Mesenchymal stem cell (in vitro differentiated cells and primary cell): ENCODE results near the gene SPATS2.

Experiments
- DNase-seq: peaks from one replicate; pipeline ENCODE4 v3.0.0-alpha.2; 2013
- H2AFZ ChIP-seq: one replicate; pipeline ENCODE4 v1.6.1; 2013; ENCODE audit warnings: low read depth, mild to moderate bottlenecking, control low read depth, inconsistent platforms, low read length, moderate library complexity
- H2AK5ac ChIP-seq: 2 replicates; pipeline ENCODE4 v1.6.1; 2013; ENCODE audit warnings: low read length, moderate library complexity, mild to moderate bottlenecking, inconsistent platforms; ENCODE audit not compliant: severe bottlenecking
- H2BK120ac ChIP-seq: one replicate; pipeline ENCODE4 v1.6.1; 2013; ENCODE audit warnings: low read depth, mild to moderate bottlenecking, inconsistent platforms, low read length, moderate library complexity
- H2BK12ac ChIP-seq, 2 experiments: one replicate each; pipeline ENCODE4 v1.6.1; 2013; ENCODE audit warnings: inconsistent platforms in 2 of 2, low read length in 2 of 2, mild to moderate bottlenecking in 2 of 2, moderate library complexity in 2 of 2, control low read depth in 1 of 2
- H2BK15ac ChIP-seq: one replicate; pipeline ENCODE4 v1.6.1; 2013; ENCODE audit warnings: mild to moderate bottlenecking, low read depth, inconsistent platforms; ENCODE audit not compliant: poor library complexity, severe bottlenecking
- H2BK5ac ChIP-seq: 2 replicates; pipeline ENCODE4 v1.6.1; 2013; ENCODE audit warnings: low read depth, mild to moderate bottlenecking, low read length, control low read depth, inconsistent platforms; ENCODE audit not compliant: poor library complexity, severe bottlenecking
- H3K14ac ChIP-seq, 2 experiments: one replicate each; pipeline ENCODE4 v1.6.1; 2013; ENCODE audit warnings: inconsistent platforms in 2 of 2, low read length in 2 of 2, control low read depth in 1 of 2, mild to moderate bottlenecking in 1 of 2, moderate library complexity in 1 of 2
- H3K18ac ChIP-seq, 2 experiments: one replicate each; pipeline ENCODE4 v1.6.1; 2013; ENCODE audit warnings: inconsistent platforms in 2 of 2, low read length in 2 of 2, control low read depth in 1 of 2, low read depth in 1 of 2, mild to moderate bottlenecking in 1 of 2
- H3K23ac ChIP-seq, 2 experiments: one replicate each; pipeline ENCODE4 v1.6.1; 2013; ENCODE audit warnings: inconsistent platforms in 2 of 2, low read length in 2 of 2, mild to moderate bottlenecking in 2 of 2, moderate library complexity in 2 of 2, control low read depth in 1 of 2
- H3K27ac ChIP-seq: 2 replicates; pipeline ENCODE4 v1.5.1; 2013; ENCODE audit warnings: mild to moderate bottlenecking, moderate library complexity, low read length, control low read depth, inconsistent platforms; ENCODE audit not compliant: poor library complexity, severe bottlenecking
- H3K27me3 ChIP-seq, 2 experiments: 2 replicates each; pipeline versions ENCODE4 v1.6.1 to v1.7.0; 2013; ENCODE audit warnings: low read length in 2 of 2, mild to moderate bottlenecking in 2 of 2, moderate library complexity in 2 of 2, control low read depth in 1 of 2, inconsistent platforms in 1 of 2; ENCODE audit not compliant: control insufficient read depth in 1 of 2, insufficient read depth in 1 of 2
- H3K36me3 ChIP-seq, 2 experiments: 2 replicates each; pipeline versions ENCODE4 v1.6.1 to v1.7.0; 2013; ENCODE audit warnings: low read length in 2 of 2, control low read depth in 1 of 2, inconsistent platforms in 1 of 2, low read depth in 1 of 2, mild to moderate bottlenecking in 1 of 2; ENCODE audit not compliant: insufficient read depth in 2 of 2, control insufficient read depth in 1 of 2
- H3K4ac ChIP-seq, 2 experiments: one replicate each; pipeline ENCODE4 v1.6.1; 2013; ENCODE audit warnings: inconsistent platforms in 2 of 2, low read length in 2 of 2, mild to moderate bottlenecking in 2 of 2, moderate library complexity in 2 of 2, control low read depth in 1 of 2, low read depth in 1 of 2
- H3K4me1 ChIP-seq: 2 replicates; pipeline ENCODE4 v1.6.1; 2013; ENCODE audit warnings: low read depth, low read length, control low read depth; ENCODE audit not compliant: control insufficient read depth, insufficient read depth
- H3K4me2 ChIP-seq: 2 replicates; pipeline ENCODE4 v1.6.1; 2013; ENCODE audit warnings: low read length, mild to moderate bottlenecking, inconsistent platforms; ENCODE audit not compliant: poor library complexity, severe bottlenecking
- H3K4me3 ChIP-seq, 2 experiments: 2 replicates each; pipeline versions ENCODE4 v1.5.1 to v1.7.0; 2013; ENCODE audit warnings: low read length in 2 of 2, mild to moderate bottlenecking in 2 of 2, control low read depth in 1 of 2, low read depth in 1 of 2; ENCODE audit not compliant: insufficient read depth in 1 of 2
- H3K79me1 ChIP-seq: replicated peaks from 2 replicates; pipeline ENCODE4 v1.6.1; 2013; ENCODE audit warnings: mild to moderate bottlenecking, control low read depth, low read length, inconsistent platforms; ENCODE audit not compliant: poor library complexity, severe bottlenecking
- H3K9ac ChIP-seq: 2 replicates; pipeline ENCODE4 v1.7.0; 2013; ENCODE audit warnings: mild to moderate bottlenecking, low read length, moderate library complexity
- H3K9me3 ChIP-seq: 2 replicates; pipeline ENCODE4 v1.7.0; 2013; ENCODE audit warnings: mild to moderate bottlenecking, low read length; ENCODE audit not compliant: control insufficient read depth
- H4K8ac ChIP-seq: one replicate; pipeline ENCODE4 v1.6.1; 2013; ENCODE audit warnings: inconsistent platforms, mild to moderate bottlenecking, low read length, moderate library complexity
- H4K91ac ChIP-seq: one replicate; pipeline ENCODE4 v1.6.1; 2013; ENCODE audit warnings: mild to moderate bottlenecking, low read length, inconsistent platforms
- WGBS: methylation state at CpG from one replicate; pipeline ENCODE4 v1.1.7; 2013; ENCODE audit warnings: mixed read lengths; 5-methylcytosine and 5-hydroxymethylcytosine counted together

The SPATS2 gene

GRCh38 chr12:49414364-49414763 lies 47.1 kb downstream of the SPATS2 start:
- no peak overlapping the region for H3K23ac ChIP-seq
- H2BK5ac ChIP-seq: no peak overlapping the region
- H2BK15ac ChIP-seq: no peak overlapping the region
- H3K9ac ChIP-seq: no peak overlapping the region
- H2AFZ ChIP-seq: no peak overlapping the region
- H2BK12ac ChIP-seq: no peak overlapping the region
- H3K9me3 ChIP-seq: no peaks in the 10 kb centered on the region
- no peaks in the 10 kb centered on the region for H3K36me3 ChIP-seq
- no peak overlapping the region for H3K18ac ChIP-seq
- no peak for DNase-seq
- no peaks in the 10 kb centered on the region for H3K4me1 ChIP-seq
- no peak overlapping the region for H2BK120ac ChIP-seq
- no peak overlapping the region for H4K91ac ChIP-seq
- no peak overlapping the region for H3K27ac ChIP-seq
- H3K4me2 ChIP-seq: no peak overlapping the region
- H3K4me3 ChIP-seq: no peak overlapping the region
- no peak overlapping the region for H3K14ac ChIP-seq
- 85% methylated on average over 2 of the region's 2 CpGs for WGBS
- no peak overlapping the region for H3K4ac ChIP-seq
- H3K79me1 ChIP-seq: peaks cover 20% of the 10 kb centered on the region
- H2AK5ac ChIP-seq: no peak overlapping the region
- no peak overlapping the region for H4K8ac ChIP-seq
- H3K27me3 ChIP-seq: no peaks in the 10 kb centered on the region

DNA sequence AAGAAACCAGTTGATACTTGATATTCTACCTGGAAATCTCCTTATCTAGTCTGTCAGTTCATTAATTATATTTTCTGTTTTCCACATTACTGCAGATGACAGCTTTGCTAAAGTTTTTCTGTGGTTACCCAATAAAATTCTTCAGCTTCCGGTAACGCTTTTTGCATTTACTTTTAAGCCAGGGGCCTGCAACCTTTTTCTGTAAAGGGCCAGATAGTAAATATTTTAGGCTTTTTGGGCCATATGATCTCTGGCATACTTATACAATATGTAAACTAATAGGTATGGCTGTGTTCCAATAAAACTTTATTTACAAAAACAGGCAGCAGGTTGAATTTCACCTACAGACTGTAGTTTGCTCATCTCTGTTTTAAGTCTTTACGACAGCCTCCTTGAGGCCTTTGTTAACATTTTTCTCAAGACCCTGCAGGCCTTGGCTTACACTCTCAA lies 48.3 kb downstream of the SPATS2 start:
- H2BK5ac ChIP-seq: no peak overlapping the region
- no peak overlapping the region for H4K8ac ChIP-seq
- no peak overlapping the region for H2BK12ac ChIP-seq
- no peaks in the 10 kb centered on the region for H3K36me3 ChIP-seq
- H2AK5ac ChIP-seq: no peak overlapping the region
- no peak overlapping the region for H2BK120ac ChIP-seq
- H3K4me3 ChIP-seq: no peak overlapping the region
- H2AFZ ChIP-seq: no peak overlapping the region
- H3K27ac ChIP-seq: no peak overlapping the region
- H3K4me2 ChIP-seq: no peak overlapping the region
- H3K23ac ChIP-seq: no peak overlapping the region
- H3K14ac ChIP-seq: no peak overlapping the region
- H3K4ac ChIP-seq: no peak overlapping the region
- no peaks in the 10 kb centered on the region for H3K27me3 ChIP-seq
- H3K4me1 ChIP-seq: no peaks in the 10 kb centered on the region
- H3K9me3 ChIP-seq: no peaks in the 10 kb centered on the region
- H3K79me1 ChIP-seq: peaks cover 18% of the 10 kb centered on the region
- H3K9ac ChIP-seq: no peak overlapping the region
- DNase-seq: no peak
- no peak overlapping the region for H4K91ac ChIP-seq
- over 99% methylated on average over 3 of the region's 3 CpGs for whole genome bisulfite sequencing
- no peak overlapping the region for H2BK15ac ChIP-seq
- no peak overlapping the region for H3K18ac ChIP-seq

DNA sequence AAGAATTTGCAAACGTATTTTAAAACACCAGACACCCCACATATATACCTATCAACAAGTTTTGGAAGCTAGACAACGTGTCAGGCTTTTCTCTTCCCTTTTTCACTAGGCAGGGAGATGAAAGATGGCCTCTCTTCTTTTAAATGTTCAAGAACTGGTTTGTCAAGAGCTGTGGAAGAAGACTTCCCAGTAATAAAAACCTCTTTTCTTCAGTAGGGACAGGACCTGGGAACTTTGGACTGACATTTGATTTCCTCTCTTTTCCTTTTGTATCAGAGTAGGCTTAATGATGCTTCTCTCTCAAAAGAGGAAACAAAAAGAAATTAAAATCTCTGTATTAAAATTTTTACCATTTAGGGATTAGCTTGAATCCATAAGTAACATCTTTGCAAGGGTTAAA lies 49.6 kb downstream of the SPATS2 start:
- Histone ChIP-seq H2BK120ac (no peak overlapping the region), H3K27me3 (no peaks in the 10 kb centered on the region), H2BK15ac (no peak overlapping the region), H4K91ac (no peak overlapping the region), H3K23ac (no peak overlapping the region), H3K9ac (no peak overlapping the region), H3K27ac (no peak overlapping the region), H3K4ac (no peak overlapping the region), H2AK5ac (no peak overlapping the region), H3K18ac (no peak overlapping the region), H4K8ac (no peak overlapping the region), H3K4me2 (no peak overlapping the region), H2AFZ (no peak overlapping the region), H3K14ac (no peak overlapping the region), H3K4me1 (no peaks in the 10 kb centered on the region), H3K9me3 (no peaks in the 10 kb centered on the region), H3K4me3 (no peak overlapping the region), H2BK12ac (no peak overlapping the region), H2BK5ac (no peak overlapping the region), H3K36me3 (no peaks in the 10 kb centered on the region), H3K79me1 (peaks cover 18% of the 10 kb centered on the region)
- WGBS: no CpG with 5 or more reads among the region's 2 CpGs
- no peak for DNase-seq

DNA sequence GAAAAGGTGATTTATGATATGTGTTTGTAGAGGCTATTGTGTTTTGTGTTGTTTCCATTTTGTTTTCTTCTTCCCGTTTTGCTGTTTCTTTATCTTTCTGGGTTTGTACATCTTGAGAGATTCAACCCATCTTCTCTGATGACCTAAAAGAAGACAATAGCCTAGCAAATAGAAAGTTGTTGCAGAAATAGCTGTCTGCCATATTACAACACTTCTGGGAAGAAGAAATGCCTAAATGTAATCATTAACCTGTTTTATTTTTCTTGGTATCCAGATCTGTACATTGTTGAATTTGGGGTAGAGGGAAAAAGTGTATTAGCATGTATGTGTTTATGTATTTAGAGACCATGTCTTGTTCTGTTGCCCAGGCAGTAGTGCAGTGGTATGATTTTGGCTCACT lies 50.3 kb downstream of the SPATS2 start:
- Histone ChIP-seq H3K27ac (no peak overlapping the region), H3K23ac (no peak overlapping the region), H2BK12ac (no peak overlapping the region), H4K91ac (no peak overlapping the region), H3K9ac (no peak overlapping the region), H2BK15ac (no peak overlapping the region), H2BK5ac (no peak overlapping the region), H3K79me1 (peaks cover 18% of the 10 kb centered on the region), H3K4me1 (no peaks in the 10 kb centered on the region), H3K18ac (no peak overlapping the region), H2AK5ac (no peak overlapping the region), H4K8ac (no peak overlapping the region), H3K9me3 (no peaks in the 10 kb centered on the region), H3K14ac (no peak overlapping the region), H2AFZ (no peak overlapping the region), H3K4me3 (no peak overlapping the region), H2BK120ac (no peak overlapping the region), H3K27me3 (no peaks in the 10 kb centered on the region), H3K36me3 (no peaks in the 10 kb centered on the region), H3K4ac (no peak overlapping the region), H3K4me2 (no peak overlapping the region)
- DNase-seq: no peak
- no CpG with 5 or more reads among the region's 1 CpG for WGBS
